Measurements from ENCODE around the gene ZNF316. TPM values are rescaled to one million over a fixed set of nuclear protein-coding genes. Genes with fewer than 3 reads are reported as not detected.
"Not testable (repeated sequence)": the region's sequence is repeated elsewhere in the genome, so short reads cannot be mapped to it uniquely, and the experiment has no call there.

The ZNF316 gene
- total RNA-seq, 4 donors from 2014 or later, result 15.6 to 39.5 (median 27.3) TPM

GRCh38 chr7:6630007-6630849, 6.9 kb upstream of the ZNF316 start:
- H3K27ac ChIP-seq, result no peak overlapping the region
- H3K4me3 ChIP-seq, result no peak overlapping the region
- TF ChIP-seq, protein P1, sequence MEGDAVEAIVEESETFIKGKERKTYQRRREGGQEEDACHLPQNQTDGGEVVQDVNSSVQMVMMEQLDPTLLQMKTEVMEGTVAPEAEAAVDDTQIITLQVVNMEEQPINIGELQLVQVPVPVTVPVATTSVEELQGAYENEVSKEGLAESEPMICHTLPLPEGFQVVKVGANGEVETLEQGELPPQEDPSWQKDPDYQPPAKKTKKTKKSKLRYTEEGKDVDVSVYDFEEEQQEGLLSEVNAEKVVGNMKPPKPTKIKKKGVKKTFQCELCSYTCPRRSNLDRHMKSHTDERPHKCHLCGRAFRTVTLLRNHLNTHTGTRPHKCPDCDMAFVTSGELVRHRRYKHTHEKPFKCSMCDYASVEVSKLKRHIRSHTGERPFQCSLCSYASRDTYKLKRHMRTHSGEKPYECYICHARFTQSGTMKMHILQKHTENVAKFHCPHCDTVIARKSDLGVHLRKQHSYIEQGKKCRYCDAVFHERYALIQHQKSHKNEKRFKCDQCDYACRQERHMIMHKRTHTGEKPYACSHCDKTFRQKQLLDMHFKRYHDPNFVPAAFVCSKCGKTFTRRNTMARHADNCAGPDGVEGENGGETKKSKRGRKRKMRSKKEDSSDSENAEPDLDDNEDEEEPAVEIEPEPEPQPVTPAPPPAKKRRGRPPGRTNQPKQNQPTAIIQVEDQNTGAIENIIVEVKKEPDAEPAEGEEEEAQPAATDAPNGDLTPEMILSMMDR (IDR thresholded peaks at IDR 0.05), result no peak
- TF ChIP-seq POLR2A (IDR thresholded peaks at IDR 0.05), result no peak
- no peaks in the 10 kb centered on the region for H3K9me3 ChIP-seq
- no peaks in the 10 kb centered on the region for H3K27me3 ChIP-seq
- no peak for DNase-seq
- H3K36me3 ChIP-seq, result no peaks in the 10 kb centered on the region
- H3K4me1 ChIP-seq, result no peaks in the 10 kb centered on the region
- intact Hi-C loops (cut with DNase I; ENCODE audit: low total_unique reads), result no loop called here

DNA sequence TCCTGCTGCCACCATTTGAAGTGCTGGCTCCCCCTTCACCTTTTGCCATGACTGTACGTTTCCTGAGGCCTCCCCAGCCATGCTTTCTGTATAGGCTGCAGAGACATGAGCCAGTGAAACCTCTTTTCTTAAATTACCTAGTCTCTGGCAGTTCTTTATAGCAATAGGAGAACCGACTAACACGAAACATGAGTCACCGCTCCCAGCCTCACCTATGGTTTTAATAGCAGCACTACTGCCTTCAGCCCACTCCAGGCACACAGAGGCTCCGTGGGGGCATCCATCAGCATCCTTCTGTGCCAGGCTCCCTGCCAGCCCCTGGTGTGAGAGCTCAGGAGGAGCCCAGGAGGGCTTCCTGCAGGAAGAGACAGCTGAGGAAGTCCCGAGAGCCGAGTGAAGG, 5.5 kb upstream of the ZNF316 start:
- no peak for DNase-seq
- intact Hi-C loops (cut with DNase I; ENCODE audit: low total_unique reads), result no loop called here

DNA sequence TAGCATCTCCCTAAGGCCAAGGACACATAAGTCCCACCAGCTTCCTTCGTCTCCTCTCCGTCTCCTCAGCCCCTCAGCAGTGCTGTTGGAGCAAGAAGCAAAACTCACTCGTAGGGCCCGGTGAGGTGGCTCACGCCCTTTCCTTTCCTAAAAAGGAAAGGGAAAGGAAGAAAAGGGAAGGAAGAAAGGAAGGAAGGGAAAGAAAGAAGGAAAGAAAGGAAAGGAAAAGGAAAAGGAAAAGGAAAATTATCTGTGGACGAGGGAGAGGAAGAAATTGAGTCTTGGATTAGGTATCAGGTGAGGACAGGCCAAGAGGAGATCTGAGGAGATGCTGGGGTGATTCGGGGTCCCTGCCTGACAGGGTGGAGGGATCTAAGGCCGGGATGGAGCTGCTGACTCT, 3.1 kb upstream of the ZNF316 start:
- Histone ChIP-seq H3K27me3 (no peaks in the 10 kb centered on the region), H3K36me3 (no peaks in the 10 kb centered on the region), H3K4me1 (peaks cover 0 to 10% of the 10 kb centered on the region in 2 donors), H3K4me3 (no peak overlapping the region), H3K9me3 (no peaks in the 10 kb centered on the region), H3K27ac (no peak overlapping the region)
- intact Hi-C loops (cut with DNase I; ENCODE audit: low total_unique reads), result no loop called here
- DNase-seq, result no peak
- TF ChIP-seq, protein P1 (IDR thresholded peaks at IDR 0.05), result no peak
- TF ChIP-seq POLR2A (IDR thresholded peaks at IDR 0.05), result no peak

More for the DNA sequence above, 5.5 kb upstream of the ZNF316 start:
- H3K27me3 ChIP-seq, result no peaks in the 10 kb centered on the region
- no peaks in the 10 kb centered on the region for H3K9me3 ChIP-seq
- no peak overlapping the region for H3K4me3 ChIP-seq
- H3K4me1 ChIP-seq, result no peaks in the 10 kb centered on the region
- H3K27ac ChIP-seq, result no peak overlapping the region
- no peak for TF ChIP-seq POLR2A (IDR thresholded peaks at IDR 0.05)
- TF ChIP-seq, protein P1 (IDR thresholded peaks at IDR 0.05), result no peak
- no peaks in the 10 kb centered on the region for H3K36me3 ChIP-seq

GRCh38 chr7:6634971-6635370, 2.1 kb upstream of the ZNF316 start:
- H3K4me3 ChIP-seq; H3K27ac ChIP-seq; DNase-seq; H3K36me3 ChIP-seq; intact Hi-C loops (cut with DNase I; ENCODE audit: low total_unique reads); H3K9me3 ChIP-seq; H3K27me3 ChIP-seq: not testable (repeated sequence)
- peaks cover 0 to 14% of the 10 kb centered on the region in 2 donors for H3K4me1 ChIP-seq

DNA sequence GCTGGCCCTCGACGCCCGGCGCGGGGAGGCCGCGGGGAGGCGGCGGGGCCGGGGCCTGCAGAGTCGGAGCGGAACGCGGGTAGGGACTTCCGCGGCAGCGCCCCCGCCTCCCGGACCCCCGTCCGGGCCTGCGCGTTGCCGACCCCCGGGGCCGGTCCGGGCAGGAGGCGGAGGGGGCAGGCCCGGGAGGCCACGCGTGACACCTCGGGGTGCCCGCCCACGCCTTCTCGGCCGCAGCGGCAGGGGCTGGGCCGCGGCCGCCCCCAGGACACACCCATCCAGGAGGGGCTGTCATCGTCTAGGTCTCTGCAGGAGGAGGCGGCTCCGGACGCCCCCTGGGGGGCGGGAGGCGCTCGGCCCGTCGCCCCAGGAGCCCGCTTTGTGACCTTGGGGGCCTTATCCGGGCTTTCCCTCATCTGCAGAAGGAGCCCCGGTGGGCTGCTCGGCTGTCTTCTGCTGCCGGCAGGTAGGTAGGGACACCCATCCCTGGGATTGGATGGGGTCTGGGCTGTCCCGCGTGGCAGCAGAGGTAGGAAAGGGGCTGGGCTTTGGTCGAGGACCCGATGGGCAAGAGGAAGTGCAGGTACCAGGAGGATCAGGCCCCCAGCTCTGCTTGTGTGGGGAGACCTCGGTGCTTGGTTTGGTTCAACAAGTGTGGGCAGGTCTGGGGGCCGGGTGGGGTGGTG, 569 bp downstream of the ZNF316 start:
- H3K9me3 ChIP-seq, result no peaks in the 10 kb centered on the region
- peaks cover 0 to 14% of the 10 kb centered on the region in 2 donors for H3K4me1 ChIP-seq
- H3K27ac ChIP-seq, result peak overlapping the region; percentile 79 to 88
- intact Hi-C loops (cut with DNase I; ENCODE audit: low total_unique reads), result no loop called here
- peak in 1 of 2 donors; percentile 30 for DNase-seq
- H3K36me3 ChIP-seq, result no peaks in the 10 kb centered on the region
- TF ChIP-seq POLR2A (IDR thresholded peaks at IDR 0.05), result no peak
- TF ChIP-seq, protein P1 (IDR thresholded peaks at IDR 0.05), result peak in 1 of 4 experiments; percentile 22
- H3K4me3 ChIP-seq, result peak overlapping the region; percentile 62 to 87
- no peaks in the 10 kb centered on the region for H3K27me3 ChIP-seq
